ENCODE measurements around the gene GAB1. TPM values are rescaled to one million over a fixed set of nuclear protein-coding genes. Genes with fewer than 3 reads are reported as not detected.

The GAB1 gene
- total RNA-seq, 1 experiment from 2014 or later = 46.9 TPM

DNA sequence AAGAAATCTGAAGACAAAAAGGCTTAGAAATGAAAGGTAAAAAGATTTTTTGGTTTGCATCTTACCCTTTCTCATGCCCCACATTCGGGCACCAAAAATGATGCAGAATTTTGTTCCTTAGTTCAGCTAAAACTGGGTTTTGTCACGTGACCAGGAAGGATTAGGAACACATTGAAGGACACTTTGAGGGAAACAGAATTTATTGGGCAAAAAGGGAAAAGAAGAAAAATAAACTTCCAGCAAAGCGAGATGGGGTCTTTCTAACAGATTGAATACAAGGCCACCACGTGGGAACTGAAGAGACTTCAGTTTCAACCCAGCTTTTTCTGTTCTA is 95.5 kb downstream of the GAB1 start:
- ChIA-PET POLR2A (no interaction called here), CTCF (no interaction called here)
- no peak for DNase-seq
- peaks cover 14% of the 10 kb centered on the region; the same call in 1 of the 2 replicates for H3K9me3 ChIP-seq
- Mint-ChIP-seq H3K4me3 (ENCODE audit: unreplicated experiment) (no peak overlapping the region), H3K27ac (ENCODE audit: unreplicated experiment) (no peak overlapping the region), H3K27me3 (ENCODE audit: insufficient read depth, unreplicated experiment) (no peaks in the 10 kb centered on the region), H3K9me3 (ENCODE audit: unreplicated experiment) (peaks cover 10% of the 10 kb centered on the region), H3K4me1 (ENCODE audit: low read depth, unreplicated experiment) (peaks cover 6% of the 10 kb centered on the region), H3K36me3 (ENCODE audit: insufficient read depth, unreplicated experiment) (peaks cover 22% of the 10 kb centered on the region)
- H3K36me3 ChIP-seq (ENCODE audit: control insufficient read depth, insufficient read depth, low read length) = no peaks in the 10 kb centered on the region; the same call in 1 of the 2 replicates
- no peaks in the 10 kb centered on the region for H3K27me3 ChIP-seq (replicated peaks; ENCODE audit: control insufficient read depth, insufficient read depth, low read length)
- TF ChIP-seq CTCF (IDR thresholded peaks at IDR 0.05; ENCODE audit: insufficient read depth in 1 of 2, low read depth in 1 of 2, low read length in 1 of 2, severe bottlenecking in 1 of 2, unreplicated experiment in 1 of 2) = no peak
- no peak overlapping the region for H3K4me3 ChIP-seq (ENCODE audit: low read depth, low read length)
- BruUV-seq (replicated peaks) = no TSS peak
- H3K4me1 ChIP-seq = no peaks in the 10 kb centered on the region
- intact Hi-C loops (cut with micrococcal nuclease; ENCODE audit: unreplicated experiment) = no loop called here

DNA sequence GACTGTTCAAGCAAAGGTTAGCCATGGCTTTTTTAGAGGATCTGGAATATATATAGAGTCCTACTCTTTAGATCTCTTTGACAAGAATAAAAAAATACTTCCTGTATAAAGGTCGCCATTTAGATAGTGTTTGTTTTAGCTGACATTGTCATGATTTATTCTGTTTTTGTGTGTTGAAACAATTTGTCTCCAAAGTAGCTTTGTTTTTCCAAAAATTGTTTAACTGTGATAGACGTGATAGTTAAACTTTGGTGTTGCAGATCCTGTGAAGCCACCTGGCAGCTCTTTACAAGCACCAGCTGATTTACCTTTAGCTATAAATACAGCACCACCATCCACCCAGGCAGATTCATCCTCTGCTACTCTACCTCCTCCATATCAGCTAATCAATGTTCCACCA is 96.6 kb downstream of the GAB1 start:
- H3K9me3 ChIP-seq = peaks cover 14% of the 10 kb centered on the region; the same call in 1 of the 2 replicates
- intact Hi-C loops (cut with micrococcal nuclease; ENCODE audit: unreplicated experiment) = no loop called here
- H3K4me1 Mint-ChIP-seq (ENCODE audit: low read depth, unreplicated experiment) = peaks cover 11% of the 10 kb centered on the region
- H3K27ac Mint-ChIP-seq (ENCODE audit: unreplicated experiment) = no peak overlapping the region
- H3K27me3 ChIP-seq (replicated peaks; ENCODE audit: control insufficient read depth, insufficient read depth, low read length) = no peaks in the 10 kb centered on the region
- H3K4me1 ChIP-seq = no peaks in the 10 kb centered on the region
- H3K36me3 ChIP-seq (ENCODE audit: control insufficient read depth, insufficient read depth, low read length) = no peaks in the 10 kb centered on the region; the same call in 1 of the 2 replicates
- ChIA-PET CTCF (no interaction called here), POLR2A (no interaction called here)
- no peak overlapping the region for H3K4me3 Mint-ChIP-seq (ENCODE audit: unreplicated experiment)
- no peak overlapping the region for H3K4me3 ChIP-seq (ENCODE audit: low read depth, low read length)
- DNase-seq = no peak
- H3K27me3 Mint-ChIP-seq (ENCODE audit: insufficient read depth, unreplicated experiment) = no peaks in the 10 kb centered on the region
- H3K9me3 Mint-ChIP-seq (ENCODE audit: unreplicated experiment) = peaks cover 10% of the 10 kb centered on the region
- no peak for TF ChIP-seq CTCF (IDR thresholded peaks at IDR 0.05; ENCODE audit: insufficient read depth in 1 of 2, low read depth in 1 of 2, low read length in 1 of 2, severe bottlenecking in 1 of 2, unreplicated experiment in 1 of 2)
- BruUV-seq (replicated peaks) = no TSS peak
- H3K36me3 Mint-ChIP-seq (ENCODE audit: insufficient read depth, unreplicated experiment) = peaks cover 25% of the 10 kb centered on the region

GRCh38 chr4:143435955-143436354 is 99.3 kb downstream of the GAB1 start:
- DNase-seq = no peak
- H3K36me3 ChIP-seq (ENCODE audit: control insufficient read depth, insufficient read depth, low read length) = no peaks in the 10 kb centered on the region
- no TSS peak for BruUV-seq (replicated peaks)
- H3K9me3 Mint-ChIP-seq (ENCODE audit: unreplicated experiment) = peaks cover 4% of the 10 kb centered on the region
- CTCF ChIA-PET = no interaction called here
- no peak for TF ChIP-seq CTCF (IDR thresholded peaks at IDR 0.05; ENCODE audit: insufficient read depth in 1 of 2, low read depth in 1 of 2, low read length in 1 of 2, severe bottlenecking in 1 of 2, unreplicated experiment in 1 of 2)
- POLR2A ChIA-PET = no interaction called here
- no peaks in the 10 kb centered on the region for H3K27me3 ChIP-seq (replicated peaks; ENCODE audit: control insufficient read depth, insufficient read depth, low read length)
- H3K4me1 Mint-ChIP-seq (ENCODE audit: low read depth, unreplicated experiment) = peaks cover 12% of the 10 kb centered on the region
- no peak overlapping the region for H3K4me3 Mint-ChIP-seq (ENCODE audit: unreplicated experiment)
- intact Hi-C loops (cut with micrococcal nuclease; ENCODE audit: unreplicated experiment) = no loop called here
- peaks cover 40% of the 10 kb centered on the region for H3K36me3 Mint-ChIP-seq (ENCODE audit: insufficient read depth, unreplicated experiment)
- no peaks in the 10 kb centered on the region for H3K9me3 ChIP-seq
- no peak overlapping the region for H3K4me3 ChIP-seq (ENCODE audit: low read depth, low read length)
- no peaks in the 10 kb centered on the region for H3K27me3 Mint-ChIP-seq (ENCODE audit: insufficient read depth, unreplicated experiment)
- H3K27ac Mint-ChIP-seq (ENCODE audit: unreplicated experiment) = no peak overlapping the region
- H3K4me1 ChIP-seq = no peaks in the 10 kb centered on the region
